Sigmoid colon (tissue), 4 donors: ENCODE data around the gene MORN5.

Experiments
- EP300 ChIP-seq, 4 donors: sonication (generic); formaldehyde crosslinking; IDR thresholded peaks; one replicate each; pipeline ENCODE4 v1.6.1; 2017; ENCODE audit warnings: antibody characterized with exemption in 4 of 4
- POLR2A ChIP-seq, 2 donors: fragments of 450-650 bp; IDR thresholded peaks; one replicate each; pipeline ENCODE4 v1.6.1; 2016; ENCODE audit warnings: antibody characterized with exemption in 2 of 2, mild to moderate bottlenecking in 2 of 2, moderate library complexity in 2 of 2
- POLR2AphosphoS5 ChIP-seq, 4 donors: sonication (generic); formaldehyde crosslinking; IDR thresholded peaks; one replicate each; pipeline ENCODE4 v1.6.1; 2017; ENCODE audit warnings: antibody characterized with exemption in 4 of 4
- TF ChIP-seq, protein P1 (sequence below), 4 experiments: fragments of 450-650 bp in 3 of 4; fragments of 200-600 bp in 1 of 4; IDR thresholded peaks; one replicate each; pipeline ENCODE4 v1.5.1; 2016 to 2019; ENCODE audit warnings: antibody characterized with exemption in 4 of 4, mild to moderate bottlenecking in 3 of 4, moderate library complexity in 2 of 4

DNA sequence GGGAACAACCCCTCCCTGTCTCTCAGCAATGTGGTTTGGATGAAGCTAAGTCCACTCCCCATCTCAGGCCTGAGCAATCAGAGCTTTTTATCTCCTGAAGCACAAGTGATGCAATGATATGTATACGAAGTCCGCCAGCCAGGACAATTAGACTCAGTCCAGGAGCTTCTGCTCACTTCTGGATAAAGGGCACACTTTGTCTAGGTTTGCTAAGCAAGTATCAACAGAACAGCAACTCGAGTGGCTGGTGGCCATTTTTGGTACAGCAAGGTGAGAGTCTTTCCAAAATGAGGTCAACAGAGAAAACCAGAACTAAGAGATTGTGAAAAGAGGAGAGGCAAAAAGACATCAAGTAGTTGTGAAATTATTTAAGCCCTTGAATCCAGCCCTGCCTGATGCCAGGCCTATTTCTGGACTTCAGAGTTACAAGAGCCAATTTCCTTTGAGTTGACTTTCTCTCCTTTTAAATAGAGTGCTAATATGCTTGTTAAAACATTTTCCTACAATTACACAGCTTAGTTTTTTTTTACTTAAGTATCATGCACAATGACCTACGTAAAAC, 8.4 kb upstream of the MORN5 start:
- TF ChIP-seq, protein P1, sequence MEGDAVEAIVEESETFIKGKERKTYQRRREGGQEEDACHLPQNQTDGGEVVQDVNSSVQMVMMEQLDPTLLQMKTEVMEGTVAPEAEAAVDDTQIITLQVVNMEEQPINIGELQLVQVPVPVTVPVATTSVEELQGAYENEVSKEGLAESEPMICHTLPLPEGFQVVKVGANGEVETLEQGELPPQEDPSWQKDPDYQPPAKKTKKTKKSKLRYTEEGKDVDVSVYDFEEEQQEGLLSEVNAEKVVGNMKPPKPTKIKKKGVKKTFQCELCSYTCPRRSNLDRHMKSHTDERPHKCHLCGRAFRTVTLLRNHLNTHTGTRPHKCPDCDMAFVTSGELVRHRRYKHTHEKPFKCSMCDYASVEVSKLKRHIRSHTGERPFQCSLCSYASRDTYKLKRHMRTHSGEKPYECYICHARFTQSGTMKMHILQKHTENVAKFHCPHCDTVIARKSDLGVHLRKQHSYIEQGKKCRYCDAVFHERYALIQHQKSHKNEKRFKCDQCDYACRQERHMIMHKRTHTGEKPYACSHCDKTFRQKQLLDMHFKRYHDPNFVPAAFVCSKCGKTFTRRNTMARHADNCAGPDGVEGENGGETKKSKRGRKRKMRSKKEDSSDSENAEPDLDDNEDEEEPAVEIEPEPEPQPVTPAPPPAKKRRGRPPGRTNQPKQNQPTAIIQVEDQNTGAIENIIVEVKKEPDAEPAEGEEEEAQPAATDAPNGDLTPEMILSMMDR (IDR thresholded peaks at IDR 0.05), result no peak
- TF ChIP-seq EP300 (IDR thresholded peaks at IDR 0.05) (no peak), POLR2A (IDR thresholded peaks at IDR 0.05) (no peak), POLR2AphosphoS5 (IDR thresholded peaks at IDR 0.05) (no peak)
